Ecto neural progenitor cell (in vitro differentiated cells): ENCODE data around the gene RASSF8.
A peak's percentile ranks its signal among the peaks of the same experiment; 100 is the strongest.

Source experiments
- DNase-seq: peaks from one replicate; pipeline ENCODE4 v3.0.0-alpha.2; 2018; ENCODE audit warnings: low spot score

The RASSF8 gene

GRCh38 chr12:26062006-26062405, 103.5 kb downstream of the RASSF8 start:
- DNase-seq: no peak

GRCh38 chr12:26062566-26062965, 104.1 kb downstream of the RASSF8 start:
- DNase-seq: no peak

DNA sequence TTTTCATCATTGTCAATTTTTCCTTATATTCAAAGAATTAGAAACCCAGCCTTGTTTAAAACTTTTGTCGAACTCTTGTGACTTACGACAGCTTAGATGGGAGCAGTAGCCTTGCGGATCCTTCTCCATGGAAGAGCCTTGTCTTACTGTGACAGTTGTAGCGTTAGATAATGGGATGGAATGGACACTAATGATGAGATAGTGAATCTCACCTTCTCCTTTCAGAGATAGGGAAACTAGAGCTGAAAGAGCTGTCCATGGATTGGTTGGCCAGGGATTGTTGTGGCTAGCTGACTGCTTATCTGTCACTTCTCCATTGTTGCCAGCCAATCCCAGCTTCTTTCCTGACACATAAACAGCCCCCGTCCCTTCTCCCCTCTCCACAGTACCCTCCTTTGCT, 107.0 kb downstream of the RASSF8 start:
- no peak for DNase-seq

DNA sequence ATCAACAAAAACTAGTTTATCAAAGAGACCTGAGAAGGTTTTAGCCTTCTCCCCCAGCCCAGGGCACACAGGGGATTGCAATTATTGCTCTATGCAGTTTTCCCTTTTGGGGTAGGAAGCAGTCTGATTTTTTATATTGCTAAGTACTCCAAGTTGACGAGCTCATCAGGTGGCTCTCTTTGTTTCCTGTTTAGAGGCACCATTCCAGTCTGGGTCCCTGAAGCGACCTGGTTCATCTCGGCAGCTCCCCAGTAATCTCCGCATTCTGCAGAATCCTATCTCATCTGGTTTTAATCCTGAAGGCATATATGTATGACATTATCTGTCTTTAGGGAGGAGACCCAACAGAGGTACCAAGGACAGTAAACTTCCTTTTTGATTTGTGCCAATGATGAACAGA, 110.0 kb downstream of the RASSF8 start:
- DNase-seq: no peak

DNA sequence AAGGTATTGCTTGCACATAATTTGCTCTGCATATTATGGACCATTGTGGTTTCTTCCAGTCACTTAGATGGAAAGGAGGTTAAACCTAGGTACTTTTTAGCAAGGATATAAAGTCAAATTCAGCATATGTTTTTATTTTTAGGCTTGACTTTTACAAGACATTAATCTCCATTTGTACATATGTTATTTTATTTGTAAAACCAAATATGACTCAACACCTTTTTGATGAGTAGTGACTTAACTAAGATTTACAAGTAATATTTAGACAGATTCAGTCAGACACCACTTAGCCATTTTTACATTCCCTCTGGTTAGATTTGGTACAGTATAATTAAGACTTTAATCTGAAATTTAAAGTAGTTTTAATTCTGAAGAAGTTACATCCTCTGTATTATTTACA, 111.3 kb downstream of the RASSF8 start:
- DNase-seq: no peak

- no peak for DNase-seq
These were observed 119.6 kb downstream of the RASSF8 start for GRCh38 chr12:26077915-26078702.

GRCh38 chr12:26080911-26081310, 122.4 kb downstream of the RASSF8 start:
- no peak for DNase-seq

DNA sequence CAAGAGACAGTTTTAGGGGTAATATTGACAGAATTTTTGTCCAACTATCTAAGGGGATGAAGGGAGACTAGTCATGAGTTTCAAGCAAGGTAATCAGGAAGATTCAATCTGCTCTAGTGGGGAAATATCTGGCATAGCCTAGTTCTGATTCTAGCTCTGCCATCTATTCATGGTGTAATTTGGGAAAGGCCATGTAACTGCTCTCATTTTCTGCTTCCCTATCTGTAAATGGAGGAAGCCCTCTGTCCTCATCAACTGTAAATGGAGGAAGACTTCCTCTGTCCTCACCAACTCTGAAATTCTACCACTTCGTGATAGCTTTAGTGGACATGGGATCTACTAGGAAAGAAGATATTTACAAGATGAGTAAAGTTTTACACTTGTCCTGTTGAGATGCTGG, 128.5 kb downstream of the RASSF8 start:
- DNase-seq: no peak

DNA sequence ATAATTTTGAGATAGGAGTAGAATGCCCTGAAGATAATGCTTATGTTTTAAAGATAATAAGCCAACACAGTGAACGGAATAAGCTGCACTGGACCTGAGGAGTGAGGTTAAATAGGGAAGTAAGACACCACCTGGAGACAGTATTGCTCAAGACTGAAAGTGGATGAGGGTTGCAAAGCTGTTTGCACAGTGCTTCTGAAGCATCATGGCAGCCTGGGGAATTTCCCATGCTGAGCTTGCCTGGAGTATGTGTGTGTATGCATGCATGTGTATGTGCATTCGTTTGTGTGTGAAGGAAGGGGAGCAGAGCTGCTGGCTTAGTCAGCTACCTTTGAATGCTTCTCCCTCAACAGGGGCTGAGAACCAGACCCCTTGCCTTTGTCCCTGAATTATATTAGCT, 130.5 kb downstream of the RASSF8 start:
- no peak for DNase-seq

DNA sequence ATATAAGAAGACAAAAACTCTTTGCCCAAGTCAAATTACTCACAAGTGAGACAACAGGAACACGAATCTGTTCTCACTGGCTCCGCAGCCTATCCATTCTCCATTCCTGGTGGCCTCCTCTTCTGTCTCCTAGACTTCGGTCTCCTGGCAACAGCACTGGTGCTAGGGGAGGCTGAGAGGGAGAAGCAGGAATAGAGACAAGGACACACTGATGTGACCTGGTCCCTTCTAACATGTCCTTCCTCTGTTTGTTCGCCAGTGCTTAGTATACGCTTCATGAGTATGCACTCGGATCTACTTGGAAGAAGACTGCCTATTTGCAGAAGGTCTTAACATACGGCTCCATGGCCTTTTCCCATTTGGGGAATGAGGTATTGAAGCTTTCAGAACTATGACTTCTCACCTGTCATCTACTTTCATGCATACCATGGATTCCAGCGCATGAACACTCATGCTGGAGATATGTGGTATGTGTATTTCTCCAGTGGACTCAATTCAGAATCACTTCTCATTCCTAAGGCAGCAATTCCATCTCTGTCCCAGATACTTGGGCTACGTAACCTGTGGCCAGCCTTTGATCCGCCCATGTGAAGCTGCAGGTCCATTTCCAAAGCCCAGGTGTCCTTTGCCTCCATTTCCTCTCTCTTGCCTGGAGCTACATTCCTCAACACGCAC, 132.5 kb downstream of the RASSF8 start:
- no peak for DNase-seq

DNA sequence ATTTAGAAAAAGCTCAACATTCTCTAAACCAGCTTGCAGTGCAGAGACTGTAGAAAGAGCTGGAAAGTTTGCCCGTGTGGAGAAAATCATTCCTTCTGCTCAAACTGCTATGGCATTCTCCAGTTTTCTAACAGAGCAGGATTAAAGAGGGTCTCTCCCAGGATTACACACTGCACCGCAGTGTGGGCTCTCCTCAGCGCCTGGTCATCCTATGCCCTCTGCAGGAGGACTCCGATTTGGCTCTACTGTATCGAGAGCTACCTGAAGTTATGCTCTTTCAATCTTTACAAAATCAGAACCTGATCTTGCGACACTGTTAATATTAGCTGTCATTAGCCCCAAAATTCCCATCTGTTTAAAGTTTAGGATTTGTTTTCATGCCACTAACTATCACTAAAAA, 133.3 kb downstream of the RASSF8 start:
- DNase-seq: no peak

DNA sequence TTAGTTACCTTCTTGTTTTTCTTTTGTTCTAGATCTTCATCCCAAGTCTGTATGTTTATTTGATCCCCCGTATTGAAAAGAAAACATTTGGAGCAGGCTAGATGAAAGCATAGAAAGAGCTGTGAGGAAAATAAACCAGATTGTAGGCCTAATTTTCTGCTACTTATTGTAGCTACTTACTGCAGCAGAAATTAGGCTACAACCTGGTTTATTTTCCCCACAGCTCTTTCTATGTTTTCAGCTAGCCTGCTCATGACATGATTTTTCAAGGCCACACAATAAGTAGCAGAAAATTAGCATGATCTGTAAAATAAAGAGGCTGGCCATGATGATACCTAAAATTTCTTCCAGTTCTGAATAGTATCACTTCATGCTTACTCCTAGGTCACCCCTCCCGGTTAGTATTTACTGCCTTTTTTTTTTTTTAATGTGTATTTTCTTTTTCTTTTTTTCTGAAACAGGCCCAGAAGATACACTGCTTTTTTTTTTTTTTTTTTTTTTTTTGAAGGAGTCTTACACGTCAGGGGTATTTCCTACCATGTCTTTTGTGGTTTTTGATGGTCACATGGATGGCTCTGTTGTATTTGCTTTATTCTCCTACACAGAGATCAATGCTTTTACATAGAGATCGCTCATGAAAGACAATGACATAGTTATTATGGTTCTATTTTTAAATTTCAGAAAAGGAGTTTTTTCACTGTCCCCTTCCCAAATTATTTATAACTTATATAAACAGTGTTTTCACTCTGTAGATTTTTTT, 134.0 kb downstream of the RASSF8 start:
- no peak for DNase-seq

DNA sequence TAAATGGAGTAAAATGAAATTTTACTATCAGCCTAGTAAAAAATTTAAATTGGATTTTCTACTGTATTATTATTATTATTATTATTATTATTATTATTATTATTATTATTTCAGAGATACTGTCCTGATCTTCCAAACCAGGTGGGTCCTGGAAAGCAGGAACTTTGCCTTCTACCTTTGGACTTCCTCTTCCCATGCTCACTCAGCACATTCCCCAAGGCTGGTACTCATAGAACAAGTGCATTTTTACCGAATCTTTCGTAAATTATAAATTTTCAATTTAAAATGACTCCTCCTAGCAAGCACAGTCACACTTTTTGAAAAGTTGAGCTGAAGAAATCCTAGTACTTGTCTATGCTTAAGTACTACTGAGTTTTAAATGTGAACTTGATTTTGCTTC, 136.7 kb downstream of the RASSF8 start:
- DNase-seq: no peak

- DNase-seq: no peak
These were observed 137.6 kb downstream of the RASSF8 start for GRCh38 chr12:26096036-26096435.

- peak; percentile 78 for DNase-seq
These were observed 138.8 kb downstream of the RASSF8 start for GRCh38 chr12:26097046-26097878.

DNA sequence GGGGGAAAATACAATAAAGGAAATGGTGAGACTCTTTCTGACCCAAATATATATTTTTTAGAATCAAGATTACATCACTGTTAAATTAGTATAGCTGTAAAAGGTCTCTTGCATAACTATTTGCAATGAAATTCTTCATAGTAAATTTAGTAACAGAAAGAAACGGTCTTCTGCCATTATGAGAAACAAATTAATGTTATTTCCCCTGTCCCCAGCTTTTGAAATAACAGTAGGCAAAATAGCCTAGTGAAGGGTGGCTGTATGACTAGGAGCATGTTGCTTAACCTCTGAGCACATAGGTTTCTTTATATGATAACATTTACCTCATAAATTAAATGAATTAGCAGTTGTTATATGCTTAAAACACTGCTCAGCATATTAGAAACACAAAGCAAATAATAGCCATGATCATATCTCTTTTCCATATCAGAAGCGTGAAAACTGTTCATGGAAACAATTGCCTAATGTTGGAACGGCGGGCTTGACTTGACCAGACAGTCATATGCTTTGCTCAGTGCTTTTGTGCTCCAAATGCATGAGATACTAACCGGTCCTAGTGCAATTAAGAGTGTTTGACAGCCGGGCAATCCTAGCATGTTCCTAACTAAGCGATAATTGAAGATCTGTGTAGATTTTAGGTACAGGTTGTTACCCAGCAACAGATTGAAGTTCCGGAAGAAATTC, 142.3 kb downstream of the RASSF8 start:
- no peak for DNase-seq

DNA sequence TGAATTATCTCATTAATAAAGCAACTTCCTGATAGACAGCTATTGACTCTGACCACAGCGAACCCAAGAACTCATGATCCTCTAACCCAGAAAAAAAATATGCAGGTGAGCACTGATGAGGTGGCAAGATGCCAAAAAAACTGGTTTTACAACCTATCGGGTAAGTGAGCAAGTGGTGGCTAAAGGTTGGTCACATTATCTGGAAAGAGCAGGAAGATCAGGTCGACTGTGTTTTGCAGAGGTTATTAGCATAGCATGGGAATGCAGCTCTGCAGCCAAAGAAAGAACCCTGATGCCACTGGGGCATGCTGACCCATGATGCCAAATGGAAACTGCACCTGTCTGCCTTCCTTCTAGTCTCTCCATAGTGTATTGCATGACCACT, 142.9 kb downstream of the RASSF8 start:
- no peak for DNase-seq

- no peak for DNase-seq
These were observed 143.3 kb downstream of the RASSF8 start for GRCh38 chr12:26101763-26102162.

GRCh38 chr12:26102953-26103352, 144.5 kb downstream of the RASSF8 start:
- no peak for DNase-seq

DNA sequence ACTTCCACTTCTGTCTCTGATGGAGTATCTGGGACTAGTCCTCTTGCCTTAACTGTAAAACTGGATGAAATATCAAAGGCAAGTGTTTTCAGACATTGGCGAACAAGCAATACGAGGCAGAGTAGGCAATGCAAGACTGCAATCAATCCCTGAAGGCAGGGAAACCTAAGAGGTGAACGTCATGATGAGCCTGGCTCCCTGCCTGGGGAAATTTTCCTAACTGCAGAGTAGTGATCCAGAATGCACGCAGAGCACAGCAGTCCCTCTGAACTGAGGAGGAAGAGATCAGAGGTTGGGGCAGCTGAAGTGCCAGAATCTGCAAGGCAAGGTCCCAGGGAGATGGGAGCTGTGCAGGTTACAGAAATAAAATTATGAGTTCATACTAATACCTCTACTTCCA, 147.9 kb downstream of the RASSF8 start:
- DNase-seq: no peak

GRCh38 chr12:26108915-26109314, 150.4 kb downstream of the RASSF8 start:
- no peak for DNase-seq
